Measurements from ENCODE around the gene MGAT5B.

DNA sequence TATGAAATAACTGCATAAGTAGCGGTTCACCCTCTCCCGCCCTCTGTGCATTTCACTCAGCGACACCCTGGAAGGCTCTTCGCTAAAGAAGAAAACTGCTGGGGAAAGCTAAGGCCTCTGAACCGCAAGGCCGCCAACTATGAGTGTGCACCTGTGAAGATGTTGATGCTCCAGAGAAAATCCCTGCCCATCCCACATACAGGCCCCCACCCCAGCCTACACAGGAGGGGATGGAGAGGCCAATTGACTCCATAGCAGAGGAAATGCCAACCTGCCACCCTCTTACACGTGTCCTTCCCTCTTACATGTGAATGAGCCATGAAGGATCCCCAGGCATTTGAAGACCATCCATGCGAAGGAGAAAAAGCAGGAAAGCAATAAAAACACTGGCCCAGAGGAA lies 104.8 kb downstream of the MGAT5B start:
- TF ChIP-seq CTCF (IDR thresholded peaks at IDR 0.05) (no peak), POLR2A (IDR thresholded peaks at IDR 0.05) (no peak)
